GM13977 (cell line): ENCODE results near the gene NYNRIN.

ENCODE experiments used
- DNase-seq: peaks from one replicate; pipeline ENCODE4 v3.0.0; 2012; ENCODE audit warnings: low spot score
- in situ Hi-C: fragments of 300-500 bp; cut with MboI; formaldehyde crosslinking; loops from one replicate; pipeline ENCODE4 v1.12.0; 2022; ENCODE audit warnings: low sequenced_read_pairs, low pct_unique_long_range_greater_than_20kb, mixed read lengths, inconsistent platforms; ENCODE audit not compliant: unreplicated experiment
- TF ChIP-seq, protein P1 (sequence below): IDR thresholded peaks from 2 replicates; pipeline ENCODE4 v1.5.1; 2012; ENCODE audit warnings: mild to moderate bottlenecking, control low read depth; ENCODE audit not compliant: insufficient read depth; ENCODE audit errors: extremely low read depth, missing control alignments

Gene NYNRIN

DNA sequence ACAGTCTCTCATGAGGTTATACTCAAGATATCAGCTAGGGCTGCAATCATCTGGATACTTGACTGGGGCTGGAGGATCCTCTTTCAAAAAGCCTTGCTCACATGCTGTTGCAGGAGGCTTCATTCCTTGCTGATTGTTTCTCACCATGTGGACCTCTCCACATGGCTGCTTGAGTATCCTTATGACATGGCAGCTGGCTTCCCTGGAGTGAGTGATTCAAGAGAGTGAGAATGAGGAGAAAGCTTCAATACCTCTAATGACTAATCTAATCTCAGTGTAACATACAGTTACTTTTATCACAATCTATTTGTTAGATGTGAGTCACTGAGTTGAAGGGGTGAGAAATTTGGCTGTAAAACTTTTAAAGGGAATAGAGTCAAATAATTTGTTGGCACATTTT lies 58.2 kb downstream of the NYNRIN start:
- no peak for DNase-seq
- in situ Hi-C loops = loop anchor here (25.0 kb wide), 1 partner anchor 230 kb away; no protein-coding TSS in a partner anchor
- TF ChIP-seq, protein P1, sequence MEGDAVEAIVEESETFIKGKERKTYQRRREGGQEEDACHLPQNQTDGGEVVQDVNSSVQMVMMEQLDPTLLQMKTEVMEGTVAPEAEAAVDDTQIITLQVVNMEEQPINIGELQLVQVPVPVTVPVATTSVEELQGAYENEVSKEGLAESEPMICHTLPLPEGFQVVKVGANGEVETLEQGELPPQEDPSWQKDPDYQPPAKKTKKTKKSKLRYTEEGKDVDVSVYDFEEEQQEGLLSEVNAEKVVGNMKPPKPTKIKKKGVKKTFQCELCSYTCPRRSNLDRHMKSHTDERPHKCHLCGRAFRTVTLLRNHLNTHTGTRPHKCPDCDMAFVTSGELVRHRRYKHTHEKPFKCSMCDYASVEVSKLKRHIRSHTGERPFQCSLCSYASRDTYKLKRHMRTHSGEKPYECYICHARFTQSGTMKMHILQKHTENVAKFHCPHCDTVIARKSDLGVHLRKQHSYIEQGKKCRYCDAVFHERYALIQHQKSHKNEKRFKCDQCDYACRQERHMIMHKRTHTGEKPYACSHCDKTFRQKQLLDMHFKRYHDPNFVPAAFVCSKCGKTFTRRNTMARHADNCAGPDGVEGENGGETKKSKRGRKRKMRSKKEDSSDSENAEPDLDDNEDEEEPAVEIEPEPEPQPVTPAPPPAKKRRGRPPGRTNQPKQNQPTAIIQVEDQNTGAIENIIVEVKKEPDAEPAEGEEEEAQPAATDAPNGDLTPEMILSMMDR = no peak

DNA sequence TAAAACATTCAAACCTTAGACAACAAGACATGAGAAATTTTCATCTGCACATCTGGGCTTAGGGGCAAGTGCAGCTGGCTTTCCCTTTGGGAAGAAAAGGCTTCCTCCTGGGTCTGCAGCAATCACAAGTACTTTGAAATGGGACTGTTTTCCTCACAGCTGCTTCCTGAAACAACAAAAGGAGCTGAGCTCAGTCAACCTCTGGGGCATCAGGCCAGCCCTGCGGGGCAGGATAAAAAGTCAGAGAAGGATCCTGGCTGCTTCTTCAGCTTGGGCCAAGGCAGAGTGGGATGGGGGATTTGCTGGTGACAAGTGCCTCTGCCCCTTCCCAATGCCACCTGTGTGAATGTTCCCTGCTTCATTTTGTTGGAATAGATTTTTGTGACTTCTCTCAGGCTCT lies 59.9 kb downstream of the NYNRIN start:
- in situ Hi-C loops = loop anchor here (25.0 kb wide), 1 partner anchor 229 kb away; no protein-coding TSS in a partner anchor
- TF ChIP-seq, protein P1 = no peak
- no peak for DNase-seq

DNA sequence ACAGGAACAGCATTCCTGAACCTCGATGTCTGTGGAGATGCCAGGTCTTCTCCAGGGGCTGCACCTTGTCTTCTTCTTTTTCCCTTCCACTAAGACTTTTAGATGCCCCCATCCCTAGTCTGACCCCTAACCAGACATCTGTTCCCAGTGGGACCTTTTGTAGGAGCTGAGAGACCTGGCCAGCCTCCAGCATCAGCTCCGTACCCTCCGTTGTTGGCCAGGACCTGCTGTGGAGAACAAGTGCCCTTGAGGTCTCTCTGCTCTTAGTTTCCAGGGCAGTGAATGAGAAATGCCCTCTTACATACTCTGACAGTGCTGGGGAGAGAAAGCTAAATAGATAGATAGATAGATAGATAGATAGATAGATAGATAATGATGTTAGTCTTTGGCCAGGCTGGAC lies 60.5 kb downstream of the NYNRIN start:
- DNase-seq = no peak
- TF ChIP-seq, protein P1 = no peak
- in situ Hi-C loops = loop anchor here (25.0 kb wide), 1 partner anchor 228 kb away; no protein-coding TSS in a partner anchor

DNA sequence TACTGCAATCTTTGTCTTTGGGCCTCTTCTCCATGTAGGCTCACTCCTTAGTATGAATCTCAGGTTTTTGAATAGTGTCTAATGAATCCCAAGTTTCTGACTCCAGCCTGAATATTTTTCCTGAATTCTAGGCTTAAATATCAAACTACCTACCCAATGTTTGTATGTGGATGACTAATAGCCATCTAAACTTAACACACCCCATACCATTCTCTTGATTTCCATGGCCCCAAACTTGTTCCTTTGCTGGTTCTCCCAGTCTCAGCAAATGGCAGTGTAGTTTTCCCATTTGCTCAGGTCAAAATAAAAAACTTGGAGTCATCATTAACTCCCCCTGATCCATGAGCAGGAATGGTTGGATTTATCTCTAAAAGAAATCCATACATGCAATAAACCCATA lies 62.5 kb downstream of the NYNRIN start:
- in situ Hi-C loops = loop anchor here (25.0 kb wide), 1 partner anchor 226 kb away; no protein-coding TSS in a partner anchor

DNA sequence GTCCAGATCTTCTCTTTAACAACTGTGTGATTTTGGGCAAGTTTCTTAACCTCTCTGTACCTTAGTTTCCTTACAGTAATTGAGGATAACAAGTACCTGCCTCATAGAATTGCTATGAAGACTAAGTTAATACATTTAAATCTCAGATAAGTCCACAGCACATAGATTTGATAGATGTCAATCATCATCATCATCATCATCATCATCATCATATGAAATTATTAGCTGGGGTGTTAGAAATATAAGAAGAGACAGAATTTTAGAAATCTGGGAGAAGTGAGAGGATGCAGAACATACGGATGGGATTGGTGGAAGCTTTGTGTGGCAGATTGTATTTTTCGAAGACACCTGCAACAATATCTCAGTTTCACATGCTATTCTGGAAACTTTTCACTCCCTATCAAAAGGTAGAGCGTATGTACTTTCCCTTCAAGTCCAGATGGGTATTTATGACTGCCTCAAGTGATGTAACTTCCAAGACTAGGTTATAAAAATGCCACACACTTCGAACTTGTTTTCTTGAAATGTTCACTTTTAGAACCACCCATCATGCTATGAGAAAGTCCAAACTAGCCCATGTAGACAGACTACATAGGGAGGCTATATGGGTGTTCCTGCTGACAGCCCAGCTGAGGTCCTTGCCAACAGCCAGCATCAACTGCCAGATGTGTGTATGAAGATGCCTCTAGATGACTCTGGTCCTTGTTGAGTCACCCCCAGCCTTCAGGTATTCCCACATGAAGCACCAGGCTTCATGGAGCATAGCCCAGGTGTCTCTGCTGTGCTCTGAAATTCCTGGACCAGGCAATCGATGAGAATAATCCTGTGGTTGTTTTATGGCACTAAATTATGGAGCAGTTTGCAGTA lies 64.4 kb downstream of the NYNRIN start:
- TF ChIP-seq, protein P1 = no peak
- DNase-seq = no peak
- in situ Hi-C loops = loop anchor here (25.0 kb wide), 1 partner anchor 224 kb away; no protein-coding TSS in a partner anchor

More for the DNA sequence above, 62.5 kb downstream of the NYNRIN start:
- no peak for DNase-seq
- TF ChIP-seq, protein P1 = no peak

DNA sequence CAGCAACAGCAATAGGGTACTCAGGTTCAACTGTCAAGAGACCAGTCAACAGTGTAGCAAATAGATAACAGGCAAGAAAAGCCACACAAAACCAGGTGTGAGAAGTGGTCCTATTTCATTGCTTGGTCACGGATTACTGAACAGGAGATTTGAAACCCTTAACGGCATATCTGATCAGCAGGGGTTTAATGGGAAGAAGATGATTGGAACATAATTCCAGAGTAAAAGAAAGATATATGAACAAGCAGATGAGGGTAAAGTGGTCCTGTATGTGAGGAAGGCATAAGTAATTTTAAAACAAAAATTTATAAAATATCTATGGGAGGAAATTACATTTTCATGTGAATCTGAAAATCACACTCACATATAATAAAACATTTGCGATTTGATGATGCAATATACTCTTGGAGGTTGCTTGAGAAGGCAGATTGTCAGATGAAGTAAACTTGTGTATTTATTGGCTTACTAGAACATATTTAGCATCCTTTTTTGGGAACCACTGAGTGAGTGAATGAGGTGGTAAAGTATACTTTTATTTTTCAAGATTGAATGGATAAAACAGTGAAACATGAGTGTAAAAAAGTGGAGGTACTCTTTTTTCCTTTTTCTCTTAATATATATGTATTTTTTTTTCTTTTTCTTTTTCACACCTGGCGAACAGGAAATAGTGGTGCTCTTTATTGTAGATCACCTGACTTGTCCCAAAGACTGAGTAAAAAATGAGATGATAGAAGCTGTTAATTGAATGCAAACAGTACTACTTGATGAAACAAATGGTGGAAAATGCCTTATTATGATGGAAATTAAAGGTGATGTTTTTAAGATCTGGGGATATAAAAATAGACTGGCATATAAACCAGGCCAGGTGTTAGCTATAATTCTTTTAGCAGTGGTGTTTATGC lies 65.3 kb downstream of the NYNRIN start:
- DNase-seq = no peak
- TF ChIP-seq, protein P1 = no peak
- in situ Hi-C loops = loop anchor here (25.0 kb wide), 1 partner anchor 223 kb away; no protein-coding TSS in a partner anchor
